ENCODE data around the gene CCDC110.

The CCDC110 gene

DNA sequence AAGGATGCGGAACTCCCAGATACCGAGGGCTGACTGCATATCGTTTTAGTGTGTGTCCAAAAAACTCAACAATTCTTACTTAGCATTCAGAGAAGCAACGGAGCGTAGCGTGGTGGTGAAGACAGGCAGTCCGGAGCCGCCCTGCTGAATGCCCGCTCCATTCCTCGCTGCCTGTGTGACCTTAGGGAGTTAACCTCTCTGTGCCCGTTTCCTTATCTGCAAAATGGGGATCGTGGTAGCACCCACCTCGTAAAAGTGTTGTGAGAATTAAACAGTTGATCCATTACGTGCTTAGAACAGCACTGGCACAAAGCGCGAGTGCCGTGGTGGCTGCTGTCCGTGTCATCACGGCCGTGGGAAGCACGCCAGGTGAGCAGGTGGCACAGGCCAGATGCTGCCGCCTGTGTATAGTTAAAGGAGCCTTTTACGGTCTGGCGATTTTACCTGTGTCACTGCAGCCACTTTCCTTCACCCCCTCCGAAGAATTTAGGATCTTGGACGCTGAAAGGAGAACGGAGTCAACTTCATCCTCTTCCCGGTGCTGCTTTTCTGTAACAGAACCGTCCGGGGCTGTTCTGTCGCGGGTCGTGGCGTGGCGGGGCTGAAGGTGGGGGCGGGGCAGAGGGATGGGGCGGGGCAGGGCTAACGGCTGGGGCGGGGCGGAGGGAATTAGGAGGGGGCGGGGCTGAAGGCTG, 885 bp downstream of the CCDC110 start:
- peak; percentile 17 for DNase-seq

DNA sequence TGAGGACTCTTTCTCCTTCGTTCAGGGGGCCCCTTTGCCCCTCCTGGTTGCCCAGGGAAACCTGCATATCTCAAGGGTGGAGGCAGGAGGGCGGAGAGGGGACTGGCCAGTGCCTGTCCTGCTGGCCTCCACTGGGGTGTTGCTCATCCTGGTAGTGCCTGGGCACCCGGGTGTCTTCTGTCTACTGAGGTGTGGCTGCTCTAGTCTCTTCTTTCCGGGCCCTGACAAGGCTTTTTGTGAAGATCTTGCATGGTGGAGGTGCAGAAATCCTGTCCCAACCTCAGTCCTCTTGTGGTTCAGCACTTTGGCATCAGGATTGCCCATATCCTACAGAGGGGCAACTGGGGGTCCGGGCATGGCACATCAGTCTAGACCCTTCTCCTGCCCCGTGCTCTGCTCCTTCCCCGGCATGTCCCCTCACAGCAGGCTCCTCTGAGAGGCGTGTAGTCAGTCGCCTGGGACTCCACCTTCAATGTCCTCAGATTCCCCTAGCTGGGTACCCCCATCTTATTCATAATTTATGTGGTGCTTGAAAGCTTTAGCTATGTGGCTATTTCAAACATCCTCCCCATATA, 1.9 kb downstream of the CCDC110 start:
- no peak for DNase-seq

DNA sequence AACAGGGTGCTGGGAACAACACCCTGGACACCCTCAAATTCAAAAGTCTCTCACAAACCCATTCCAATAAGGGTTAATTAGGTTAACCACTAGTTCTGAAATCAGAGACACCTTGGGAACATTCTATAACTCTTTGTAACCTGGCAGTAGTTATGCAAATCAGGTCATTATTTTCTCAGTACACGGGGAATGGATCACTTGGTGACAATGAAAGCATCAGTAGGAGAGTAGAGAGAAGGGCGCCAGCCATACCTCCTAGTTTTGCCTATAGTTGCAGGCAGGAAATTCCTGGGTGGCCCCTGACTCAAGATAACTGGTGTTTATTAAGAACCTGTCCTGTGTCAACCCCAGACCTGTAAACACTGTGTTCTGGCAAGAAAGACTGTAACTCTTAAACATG, 2.5 kb downstream of the CCDC110 start:
- no peak for DNase-seq

DNA sequence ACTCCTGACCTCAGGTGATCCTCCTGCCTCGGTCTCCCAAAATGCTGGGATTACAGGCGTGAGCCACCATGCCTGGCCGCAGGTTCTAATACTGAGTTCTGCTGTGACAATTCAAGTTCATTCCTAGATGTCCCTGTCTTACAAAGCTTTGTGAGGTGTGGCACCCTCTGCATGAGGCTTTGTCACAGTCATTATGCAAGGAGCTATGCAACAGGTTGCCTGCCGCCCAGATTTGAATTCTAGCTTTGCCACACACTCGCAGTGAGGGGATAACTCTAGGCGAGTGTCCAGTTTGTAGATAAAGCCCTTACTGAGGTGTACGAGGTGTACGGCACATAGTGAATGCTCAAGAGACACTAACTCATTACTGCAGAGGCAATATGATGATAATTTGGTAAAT, 3.5 kb downstream of the CCDC110 start:
- no peak for DNase-seq

DNA sequence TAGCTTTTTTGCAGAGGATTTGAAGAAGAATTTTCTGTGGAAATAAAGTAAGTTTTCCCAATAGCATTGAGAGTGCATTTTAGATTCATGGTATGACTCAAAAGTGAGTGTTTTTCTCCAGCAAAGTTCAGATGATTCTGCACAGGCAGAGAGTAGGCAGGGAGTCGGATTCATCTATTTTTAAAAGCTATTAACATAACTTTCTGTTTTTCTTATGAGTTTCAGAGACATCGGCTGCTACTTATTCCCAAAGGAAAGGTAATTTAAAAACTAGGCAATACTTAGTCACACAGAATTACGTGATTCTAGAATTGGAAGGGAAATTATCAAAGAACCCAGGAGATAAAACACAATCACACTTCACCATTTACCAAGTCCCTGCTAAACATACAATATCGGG, 4.4 kb downstream of the CCDC110 start:
- DNase-seq, result no peak

DNA sequence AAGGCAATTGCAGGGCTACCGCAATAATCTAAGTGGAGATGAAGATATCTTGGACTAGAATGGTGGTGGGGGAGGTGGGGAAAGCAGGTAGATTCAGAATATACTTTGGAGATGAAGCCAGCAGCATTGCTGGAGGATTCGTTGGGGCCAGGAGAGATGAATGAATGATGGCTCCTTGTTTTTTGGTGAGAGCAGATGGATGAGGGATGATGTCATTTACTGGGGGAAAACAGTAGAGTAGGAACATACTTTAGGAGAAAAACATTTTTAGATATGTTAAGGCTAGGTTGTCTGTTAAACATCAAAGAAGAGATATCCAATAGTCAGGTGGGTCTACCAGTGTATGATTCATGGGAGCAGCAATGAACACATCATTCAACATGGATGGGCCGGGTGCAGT, 5.8 kb downstream of the CCDC110 start:
- DNase-seq, result no peak

DNA sequence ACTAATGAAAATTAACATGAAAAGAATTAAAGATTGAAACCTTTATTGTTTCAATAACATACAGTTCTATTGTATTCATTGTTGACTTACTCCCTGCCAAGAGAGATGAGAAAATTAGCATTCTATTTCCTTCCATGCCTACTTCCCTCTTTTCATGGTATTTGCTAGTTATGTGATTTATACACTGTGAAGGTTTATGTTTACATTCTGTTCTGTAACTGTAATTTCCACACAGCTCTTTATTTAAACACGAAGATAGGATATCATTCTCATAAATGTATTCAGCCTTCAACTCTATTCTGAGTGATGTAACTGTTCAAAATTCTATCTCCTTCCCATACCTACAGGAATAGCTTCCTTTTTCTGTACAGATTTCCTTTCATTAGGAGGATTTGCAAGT, 6.6 kb downstream of the CCDC110 start:
- no peak for DNase-seq

DNA sequence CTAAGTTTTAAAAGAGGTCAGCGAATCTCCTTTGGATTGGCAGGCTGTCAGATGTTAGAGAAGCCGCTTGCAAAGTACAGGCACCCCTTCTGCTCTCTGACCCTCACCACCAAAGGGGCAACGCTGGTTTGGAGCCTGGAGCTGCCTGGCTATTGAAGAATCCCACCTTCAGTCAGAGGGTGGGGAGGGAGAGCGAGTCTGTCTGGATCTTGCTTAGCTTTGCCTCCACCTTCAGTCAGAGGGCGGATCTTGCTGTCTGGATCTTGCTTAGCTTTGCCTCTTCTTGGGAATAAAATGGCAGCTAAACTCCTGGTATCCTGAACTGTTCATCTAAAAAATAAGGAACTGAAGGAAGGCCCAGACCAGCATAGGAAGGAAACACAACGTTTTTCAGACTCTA, 7.3 kb downstream of the CCDC110 start:
- DNase-seq, result no peak

DNA sequence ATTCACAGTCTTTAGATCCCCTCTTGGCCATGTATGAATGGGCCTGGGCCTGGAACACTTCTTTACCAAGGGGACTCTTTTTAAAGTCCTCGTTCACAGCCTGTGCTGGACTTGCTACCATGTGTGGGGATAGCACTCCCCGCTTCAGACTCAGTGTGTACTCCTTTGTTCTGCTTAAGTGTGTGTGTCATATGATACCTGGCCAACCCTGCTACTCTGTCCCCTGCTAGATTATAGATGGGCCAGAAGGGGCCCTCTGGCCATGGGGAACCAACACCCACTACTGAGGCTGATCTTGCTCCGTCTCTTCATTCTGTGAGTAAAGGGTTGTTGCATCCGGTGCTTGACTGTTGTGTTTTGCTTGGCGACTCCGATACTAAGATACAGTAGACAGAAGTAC, 8.0 kb downstream of the CCDC110 start:
- DNase-seq, result no peak

DNA sequence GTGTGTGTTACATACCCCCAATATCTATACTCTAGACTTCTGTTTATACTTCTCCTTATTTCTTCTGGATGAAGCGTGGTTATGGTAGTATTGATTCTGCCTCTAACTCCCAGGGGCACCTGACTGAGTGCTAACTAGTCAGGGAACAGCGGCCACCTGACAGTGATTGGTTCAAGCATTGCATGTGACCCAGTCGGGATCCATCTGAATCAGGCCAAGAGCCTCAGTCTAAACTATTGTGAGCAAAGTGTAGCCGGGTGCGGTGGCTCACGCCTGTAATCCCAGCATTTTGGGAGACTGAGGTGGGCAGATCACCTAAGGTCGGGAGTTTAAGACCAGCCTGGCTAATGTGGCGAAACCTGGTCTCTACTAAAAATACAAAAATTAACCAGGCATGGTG, 10.0 kb downstream of the CCDC110 start:
- no peak for DNase-seq

DNA sequence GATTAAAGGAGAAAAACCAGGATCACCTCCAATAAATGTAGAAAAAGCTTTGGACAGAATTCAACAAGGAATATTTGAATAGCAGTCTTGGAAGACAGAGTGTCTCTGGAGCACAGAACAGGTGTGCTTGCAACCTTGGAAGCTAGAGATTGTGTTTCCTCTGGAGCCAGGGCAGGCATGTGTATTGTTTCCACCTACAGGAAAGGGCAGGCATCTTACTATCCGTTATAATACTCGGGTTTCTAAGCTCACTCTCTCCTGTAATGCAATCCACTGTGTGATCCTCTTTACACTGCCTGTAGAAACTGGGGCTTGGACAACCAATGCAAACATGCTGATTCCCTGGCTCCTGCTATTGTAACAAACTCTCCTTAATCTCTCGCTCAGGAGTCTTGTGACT, 14.4 kb downstream of the CCDC110 start:
- no peak for DNase-seq

DNA sequence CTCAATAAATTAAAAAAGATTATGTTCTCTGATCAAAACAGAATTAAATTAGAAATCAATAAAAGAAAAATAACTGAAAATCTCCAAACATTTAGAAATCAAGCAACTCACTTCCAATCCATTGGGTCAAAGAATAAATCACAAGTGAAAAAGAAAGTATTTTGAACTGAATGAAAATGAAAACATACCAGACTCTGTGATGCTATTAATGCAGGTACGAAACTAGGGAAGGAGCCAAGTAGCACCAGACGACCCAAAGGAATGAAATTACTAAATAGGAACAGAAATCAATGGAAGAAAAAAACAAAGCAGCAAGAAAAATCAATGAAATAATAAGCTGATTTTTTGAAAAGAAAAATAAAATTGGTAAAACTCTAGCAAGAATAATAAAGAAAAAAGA, 15.4 kb downstream of the CCDC110 start:
- no peak for DNase-seq

DNA sequence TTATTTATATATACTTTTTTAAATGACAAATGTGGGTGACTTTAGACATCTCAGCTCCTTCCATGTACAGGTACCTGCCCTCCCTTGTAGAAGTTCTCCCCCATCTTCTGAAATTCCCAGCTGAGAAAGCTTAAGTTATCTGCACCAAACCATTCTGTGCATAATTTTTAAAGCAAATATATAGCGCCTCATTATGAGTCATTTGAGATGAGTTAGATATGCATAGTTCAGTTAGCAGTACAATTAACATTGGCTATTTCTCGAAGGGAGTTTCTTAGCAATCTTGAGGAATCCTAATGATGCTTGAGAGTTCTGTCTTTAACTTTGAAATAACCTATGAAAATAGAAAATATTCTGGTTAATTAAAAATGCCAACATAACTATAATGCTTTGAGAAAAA, 26.3 kb downstream of the CCDC110 start:
- DNase-seq, result no peak

DNA sequence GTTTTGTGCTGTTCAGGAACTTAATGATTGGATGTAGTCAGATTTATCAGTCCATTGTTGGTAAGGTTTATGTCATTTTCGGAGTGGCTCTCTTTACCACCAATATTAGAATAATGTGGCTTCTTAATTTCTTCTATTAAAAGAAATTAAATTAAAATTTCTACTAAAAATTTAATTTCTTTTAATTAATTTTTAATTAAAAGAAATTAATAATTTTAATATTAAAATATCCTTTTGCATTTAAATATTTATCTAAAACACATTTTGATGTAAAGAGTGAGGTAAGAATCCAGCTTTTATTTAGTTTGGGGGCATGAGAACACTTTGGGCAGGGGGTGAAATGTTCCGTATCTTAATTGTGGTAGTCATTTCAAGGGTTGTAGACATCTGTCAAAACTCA, 30.1 kb downstream of the CCDC110 start:
- DNase-seq, result no peak

DNA sequence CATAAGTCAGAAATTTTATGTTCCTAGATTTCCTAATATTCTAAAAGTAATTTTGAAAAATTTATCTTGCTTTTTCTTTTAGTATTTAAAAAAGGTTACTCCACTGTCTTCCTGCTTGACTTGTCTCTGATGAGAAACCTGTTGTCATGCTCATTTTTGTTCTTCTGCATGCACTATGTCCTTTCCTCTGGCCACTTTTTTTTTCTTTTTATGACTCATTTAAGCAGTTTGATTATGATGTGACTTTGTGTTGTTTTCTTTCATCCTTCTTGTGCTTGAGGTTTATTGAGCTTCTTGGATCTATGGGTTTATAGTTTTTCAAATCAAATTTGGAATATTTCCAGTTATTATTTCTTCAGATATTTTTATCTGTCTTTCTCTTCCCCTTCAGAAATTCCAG, 33.7 kb downstream of the CCDC110 start:
- no peak for DNase-seq

DNA sequence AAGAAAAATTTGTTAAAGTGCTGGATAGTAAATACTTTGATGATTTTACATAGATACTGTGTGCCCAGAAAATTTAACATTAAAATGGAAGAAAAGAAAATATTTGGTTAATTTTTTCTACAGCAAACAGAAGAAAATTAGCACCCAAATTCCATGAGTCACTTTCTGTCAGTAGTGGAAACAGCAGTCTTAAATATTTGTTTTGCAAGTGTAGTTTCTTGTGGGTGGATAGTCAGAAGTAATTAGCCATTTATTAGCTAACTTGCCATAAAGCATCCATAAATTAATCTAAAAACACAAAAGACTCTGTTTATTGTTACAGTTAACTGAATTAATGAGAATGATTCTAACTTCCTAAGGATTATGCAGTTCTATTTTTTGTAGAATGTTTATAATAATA, 36.1 kb downstream of the CCDC110 start:
- DNase-seq, result no peak

DNA sequence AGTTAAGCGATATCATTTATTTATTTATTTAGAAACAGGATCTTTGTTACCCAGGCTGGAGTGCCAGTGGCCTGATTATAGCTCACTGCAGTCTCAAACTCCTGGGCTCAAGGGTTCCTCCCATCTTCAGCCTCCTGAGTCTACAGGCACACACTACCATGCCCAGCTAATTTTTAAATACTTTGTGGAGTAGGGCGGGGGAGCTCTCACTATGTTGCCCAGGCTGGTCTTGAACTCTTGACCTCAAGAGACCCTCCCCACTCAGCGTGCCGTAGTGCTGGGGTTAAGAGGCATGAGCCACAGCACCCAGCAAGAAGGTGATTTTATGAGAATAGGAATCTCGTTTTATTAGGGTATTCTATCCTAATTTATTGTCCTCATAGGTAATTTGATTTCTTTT, 41.9 kb downstream of the CCDC110 start:
- DNase-seq, result no peak

DNA sequence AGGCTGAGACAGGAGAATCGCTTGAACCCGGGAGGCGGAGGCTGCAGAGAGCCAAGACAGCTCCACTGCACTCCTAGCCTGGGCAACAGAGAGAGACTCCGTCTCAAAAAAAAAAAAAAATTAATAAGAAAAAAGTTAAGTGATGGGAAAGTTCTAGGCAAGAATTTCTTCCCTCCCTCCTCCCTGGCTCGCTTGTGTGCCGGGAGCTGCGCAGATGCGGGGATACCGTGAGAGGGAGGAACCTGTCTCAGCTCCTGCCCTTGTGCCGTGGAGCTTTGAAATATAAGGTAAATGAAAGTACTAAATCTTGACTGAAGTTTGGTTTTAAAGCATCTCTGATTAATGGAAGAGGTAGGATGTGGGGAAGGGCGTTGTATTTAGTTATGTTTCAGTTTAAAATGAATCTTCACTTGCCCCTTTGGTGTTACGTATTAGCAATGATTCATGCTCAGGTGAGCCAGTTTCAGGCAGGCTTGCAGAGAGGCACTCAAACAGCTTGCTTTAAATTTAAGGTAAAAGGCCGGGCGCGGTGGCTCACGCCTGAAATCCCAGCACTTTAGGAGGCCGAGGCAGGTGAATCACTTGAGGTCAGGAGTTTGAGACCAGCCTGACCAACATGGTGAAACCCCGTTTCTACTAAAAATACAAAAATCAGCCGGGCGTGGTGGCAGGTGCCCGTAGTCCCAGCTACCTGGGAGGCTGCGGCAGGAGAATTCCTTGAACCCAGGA, 44.4 kb downstream of the CCDC110 start:
- no peak for DNase-seq

DNA sequence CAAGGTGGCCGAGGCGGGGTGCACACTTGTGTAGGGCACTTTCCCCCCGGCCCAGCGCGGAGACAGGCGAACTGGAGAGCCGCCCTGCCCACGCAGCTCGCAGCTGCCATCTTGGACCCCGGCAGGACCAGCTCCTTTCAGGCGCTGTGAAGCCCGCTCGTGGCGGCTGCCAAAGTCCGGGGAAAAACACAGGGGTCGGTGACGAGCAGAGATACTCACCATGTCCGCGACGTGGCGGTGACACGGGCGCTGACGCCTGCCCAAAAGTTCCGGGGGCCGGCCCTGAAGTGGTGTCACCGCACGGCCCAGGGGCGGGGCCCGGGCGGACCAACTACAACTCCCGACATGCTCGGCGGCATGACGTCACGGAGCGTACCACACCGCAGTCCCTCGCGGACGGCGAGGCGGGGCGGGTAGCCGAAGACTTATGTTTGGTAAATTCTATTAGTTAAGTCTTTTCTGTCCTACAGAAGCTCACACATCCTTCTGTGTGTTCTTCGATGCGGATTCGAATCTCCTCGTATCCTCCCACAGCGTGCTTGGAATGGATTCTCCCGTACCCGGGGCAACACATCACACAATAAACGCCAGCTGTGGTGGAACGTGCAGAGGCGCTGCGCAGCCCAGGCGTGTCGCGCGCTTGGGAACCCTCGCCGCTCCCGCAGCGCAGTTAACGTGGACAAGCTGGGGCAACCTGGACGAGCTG, 45.7 kb downstream of the CCDC110 start, which contains the start of gene UFSP2:
UFSP2 (minus strand) TSS at position 318 of the 706 bp plus-strand sequence; CDS start at position 222, 96 bp downstream.
- DNase-seq, result peak; percentile 78

DNA sequence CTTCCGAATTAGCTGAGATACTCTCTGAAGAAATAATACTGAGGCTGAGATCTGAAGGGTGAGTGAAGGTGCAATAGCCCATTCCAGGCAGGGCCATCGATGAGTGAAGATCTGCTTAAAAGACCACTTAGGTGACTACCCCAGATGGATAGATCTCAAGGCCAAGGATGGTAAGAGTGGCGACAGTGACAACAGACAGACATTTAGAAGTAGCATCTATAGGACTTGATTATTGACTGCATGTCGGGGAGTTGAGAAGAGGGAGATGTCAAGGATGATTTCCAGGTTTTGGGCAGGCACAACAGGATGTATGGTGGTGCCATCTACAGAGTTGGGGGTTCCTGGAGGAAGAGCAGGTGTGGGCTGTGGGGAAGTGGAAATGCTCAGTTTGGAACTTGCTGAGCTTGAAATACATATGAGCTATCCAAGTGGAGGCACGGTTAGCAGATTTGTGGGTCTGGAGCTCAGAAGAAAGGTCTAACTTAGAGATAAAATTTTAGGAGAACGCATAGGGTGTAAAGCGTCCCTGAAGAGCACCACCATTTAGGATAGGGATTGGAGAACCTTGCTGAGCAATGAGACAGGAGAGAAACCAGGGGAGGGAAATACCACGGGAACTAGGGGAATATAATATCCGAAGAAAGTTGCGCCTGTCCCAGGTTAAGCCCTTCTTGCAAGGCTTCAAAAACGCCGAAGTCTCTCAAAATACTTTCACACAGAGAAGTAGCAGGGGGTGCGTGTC, 46.5 kb downstream of the CCDC110 start:
- no peak for DNase-seq

DNA sequence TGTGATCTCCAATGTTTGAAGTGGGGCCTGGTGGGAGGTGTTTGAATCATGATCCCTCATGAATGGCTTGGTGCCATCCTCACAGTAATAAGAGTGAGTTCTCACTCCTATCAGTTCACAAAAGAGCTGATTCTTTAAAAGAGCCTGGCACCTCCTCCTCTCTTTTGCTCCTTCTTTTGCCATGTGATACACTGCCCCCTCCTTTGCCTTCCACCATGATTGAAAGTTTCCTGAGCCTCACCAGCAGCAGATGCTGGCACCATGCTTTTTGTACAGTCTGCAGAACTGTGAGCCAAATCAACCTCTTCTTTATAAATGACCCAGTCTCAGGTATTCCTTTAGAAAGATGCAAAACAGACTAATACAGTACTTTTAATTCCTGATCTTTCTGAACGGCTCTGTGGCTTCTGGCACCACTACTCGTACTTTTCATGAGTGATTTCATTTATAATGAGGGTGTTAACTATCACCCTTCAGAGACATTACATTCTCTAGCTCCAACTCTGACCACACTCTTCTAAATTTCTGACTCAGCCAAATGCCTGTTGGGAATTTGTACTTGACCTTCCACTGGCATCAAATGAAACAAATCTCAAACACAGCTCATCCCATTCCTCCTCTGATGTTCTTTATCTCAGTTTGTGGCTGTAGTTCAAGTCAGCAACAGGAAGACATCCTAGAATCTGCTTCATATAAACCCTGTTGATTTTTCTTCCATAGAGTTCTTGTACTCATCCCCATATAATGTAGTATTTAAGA, 50.0 kb downstream of the CCDC110 start:
- DNase-seq, result no peak

DNA sequence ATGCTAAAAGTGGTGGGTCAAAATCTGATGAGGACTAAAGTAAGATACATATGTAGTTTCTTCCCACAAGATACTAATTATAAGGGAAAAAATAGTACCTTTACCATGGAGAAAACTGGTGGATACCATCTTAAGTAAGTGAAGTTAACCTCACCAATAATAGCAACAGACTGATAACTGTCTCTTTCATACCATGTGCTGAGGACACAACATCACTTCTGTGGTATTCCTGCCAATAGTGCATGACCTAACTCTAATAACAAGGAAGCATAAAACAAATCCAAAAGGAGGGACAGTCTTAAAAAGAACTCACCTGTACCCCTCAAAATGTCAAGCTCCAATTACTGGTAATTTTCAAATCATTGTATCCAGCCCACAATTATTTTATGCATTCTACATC, 54.6 kb downstream of the CCDC110 start:
- no peak for DNase-seq

Measured in activated gamma-delta T cell (primary cell).